Adipose tissue (tissue), 3 donors: ENCODE measurements around the gene GRAP2. TPM values are rescaled to one million over a fixed set of nuclear protein-coding genes. Genes with fewer than 3 reads are reported as not detected.

Experiments used
- H3K27ac ChIP-seq: one replicate; pipeline ENCODE4 v1.5.1; 2013; ENCODE audit warnings: low read depth, low read length
- WGBS, 3 donors: extraction: QIAGEN DNeasy Blood & Tissue Kit; methylation state at CpG; one replicate each; pipeline ENCODE4 v1.1.7; 2013; 5-methylcytosine and 5-hydroxymethylcytosine counted together
- polyA plus RNA-seq, 3 donors: library from polyadenylated mRNA; stranded (reverse); fragments of 200-250 nt; gene quantifications; one replicate each; pipeline ENCODE4 v1.2.3, GENCODE V29; 2013
- donor health status: healthy with polysubstance abuse.
- donor health status: Bipolar disorder and iron deficiency.
- donor health status: healthy.

The GRAP2 gene
- polyA plus RNA-seq, 3 donors = 0.41 to 2.1 (median 1.5) TPM

DNA sequence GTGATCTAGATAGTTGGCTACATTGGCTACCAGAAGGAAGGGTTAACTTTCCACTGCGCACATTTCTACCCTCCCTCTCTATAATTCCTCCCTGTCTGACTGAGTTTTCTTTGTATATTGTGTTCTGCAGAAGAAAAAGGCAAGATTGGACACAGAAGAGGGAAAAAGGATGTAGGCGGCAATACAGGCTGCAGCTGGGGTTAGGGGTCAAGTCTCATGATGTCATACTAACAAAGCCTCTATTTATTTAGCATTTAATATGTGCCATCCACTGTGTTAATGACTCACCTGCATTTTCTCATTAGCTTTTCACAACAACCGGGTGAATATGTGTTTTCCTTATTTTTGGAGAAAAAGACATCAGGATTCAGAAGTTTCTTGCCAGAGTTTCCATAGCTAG lies 95.8 kb downstream of the GRAP2 start:
- WGBS, 3 donors = 57 to 83% (median 82%) methylated on average over 3 of the region's 3 CpGs
- H3K27ac ChIP-seq = no peak overlapping the region

DNA sequence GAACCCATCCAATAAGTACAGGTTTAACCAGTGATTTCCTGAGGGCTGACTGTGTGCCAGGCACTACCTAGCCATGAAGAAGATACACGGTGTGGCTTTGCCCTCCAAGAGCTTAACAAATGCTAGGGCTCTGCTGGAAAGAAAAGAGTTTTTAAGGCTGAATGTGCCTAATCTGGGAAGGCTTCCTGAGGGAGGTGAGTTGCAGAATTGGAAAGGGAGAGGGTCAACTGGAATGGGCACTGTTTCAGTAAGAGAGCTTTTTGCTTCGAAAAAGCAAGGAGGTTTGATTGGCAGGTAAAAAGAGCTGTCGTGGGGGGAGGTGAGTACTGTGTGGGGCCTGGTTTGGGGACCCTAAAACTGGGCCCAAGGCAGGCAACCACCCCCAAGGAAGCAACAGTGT lies 96.5 kb downstream of the GRAP2 start:
- 79 to 86% (median 85%) methylated on average over 3 of the region's 3 CpGs for WGBS, 3 donors

DNA sequence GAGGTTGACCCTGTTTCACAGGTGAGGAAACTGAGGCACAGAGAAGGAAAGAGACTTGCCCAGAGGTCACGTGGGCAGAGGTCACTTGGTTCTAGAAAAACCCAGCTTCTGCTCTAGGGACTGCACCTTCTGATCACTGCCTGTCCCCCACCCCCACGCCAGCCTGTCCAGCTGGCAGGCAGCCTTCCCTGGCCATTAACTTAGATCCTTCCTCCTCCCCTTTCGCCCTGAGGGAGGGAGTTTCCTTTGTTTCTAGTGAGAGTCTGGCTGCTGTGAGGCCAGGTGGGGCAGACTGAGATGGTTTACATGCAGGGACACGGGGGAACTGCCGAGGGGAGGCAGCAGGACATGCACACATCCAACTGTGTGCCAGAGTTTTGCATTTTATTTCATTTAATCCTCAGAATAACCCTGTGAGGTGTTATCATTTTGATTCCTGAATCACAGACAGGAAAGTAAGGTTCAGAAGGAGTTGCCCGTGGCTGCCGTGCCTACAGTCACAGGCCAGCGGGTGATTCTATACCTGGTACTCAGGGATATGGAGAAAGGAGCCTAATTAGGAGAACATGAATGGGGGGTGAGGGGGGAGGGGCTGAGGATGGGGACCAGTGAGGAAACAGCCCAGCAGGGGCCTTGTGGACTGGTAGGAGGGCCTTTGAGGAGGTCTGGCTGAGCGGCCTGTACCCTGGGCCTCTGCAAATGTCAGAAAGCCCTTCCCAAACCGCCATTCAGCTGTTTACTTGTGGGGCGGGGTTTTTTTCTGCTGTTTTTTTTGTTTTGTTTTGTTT lies 97.2 kb downstream of the GRAP2 start:
- 41 to 65% (median 62%) methylated on average over 11 of the region's 11 CpGs for WGBS, 3 donors
- H3K27ac ChIP-seq = no peak overlapping the region

More for the DNA sequence above, 96.5 kb downstream of the GRAP2 start:
- no peak overlapping the region for H3K27ac ChIP-seq

DNA sequence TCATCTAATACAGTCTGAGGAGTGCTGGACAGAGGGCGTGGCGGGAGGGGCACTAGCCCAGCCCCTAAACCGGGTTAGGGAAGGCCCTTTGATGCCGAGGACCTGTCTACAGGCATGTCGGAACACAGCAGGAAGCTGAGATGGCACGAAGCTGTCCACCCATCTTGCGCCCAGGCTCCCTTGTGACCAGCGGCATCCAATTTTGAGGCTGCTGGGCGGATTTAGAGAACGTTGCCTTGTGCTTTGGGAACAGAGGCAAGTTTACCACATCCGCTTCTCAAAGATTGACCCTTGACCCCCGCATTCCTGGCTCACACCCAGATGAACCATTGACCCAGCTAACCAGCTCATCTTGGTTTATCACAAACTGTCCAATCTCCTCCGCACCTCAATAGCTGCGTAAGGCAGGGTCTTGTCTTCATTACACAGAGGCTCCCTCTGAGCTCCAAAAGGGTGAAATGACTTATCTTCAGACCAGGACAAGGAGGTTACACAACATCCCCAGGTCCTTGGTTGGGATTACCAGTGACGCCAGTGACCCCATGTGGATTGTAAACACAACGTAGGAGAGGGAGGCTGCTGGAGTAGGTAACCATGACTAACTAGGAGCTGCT lies 98.4 kb downstream of the GRAP2 start:
- H3K27ac ChIP-seq = no peak overlapping the region
- 75 to 85% (median 85%) methylated on average over 16 of the region's 16 CpGs for WGBS, 3 donors

GRCh38 chr22:40000171-40000570 lies 99.3 kb downstream of the GRAP2 start:
- WGBS, 3 donors = 91 to 96% (median 94%) methylated on average over 5 of the region's 5 CpGs

GRCh38 chr22:40001106-40001505 lies 100.2 kb downstream of the GRAP2 start:
- no peak overlapping the region for H3K27ac ChIP-seq
- WGBS, 3 donors = 88 to 94% (median 89%) methylated on average over 4 of the region's 4 CpGs

More at GRCh38 chr22:40000171-40000570, 99.3 kb downstream of the GRAP2 start:
- H3K27ac ChIP-seq = no peak overlapping the region

GRCh38 chr22:40001800-40002577 lies 101.1 kb downstream of the GRAP2 start:
- 70 to 73% (median 72%) methylated on average over 14 of the region's 14 CpGs for WGBS, 3 donors
- H3K27ac ChIP-seq = no peak overlapping the region

GRCh38 chr22:40002935-40003715 lies 102.2 kb downstream of the GRAP2 start:
- WGBS, 3 donors = 78 to 85% (median 82%) methylated on average over 6 of the region's 6 CpGs
- no peak overlapping the region for H3K27ac ChIP-seq

GRCh38 chr22:40004836-40005235 lies 104.0 kb downstream of the GRAP2 start:
- H3K27ac ChIP-seq = no peak overlapping the region

GRCh38 chr22:40006641-40007040 lies 105.8 kb downstream of the GRAP2 start:
- no peak overlapping the region for H3K27ac ChIP-seq
- 83 to 93% (median 83%) methylated on average over 8 of the region's 8 CpGs for WGBS, 3 donors

More at GRCh38 chr22:40004836-40005235, 104.0 kb downstream of the GRAP2 start:
- WGBS, 3 donors = 63 to 91% (median 82%) methylated on average over 6 of the region's 6 CpGs

DNA sequence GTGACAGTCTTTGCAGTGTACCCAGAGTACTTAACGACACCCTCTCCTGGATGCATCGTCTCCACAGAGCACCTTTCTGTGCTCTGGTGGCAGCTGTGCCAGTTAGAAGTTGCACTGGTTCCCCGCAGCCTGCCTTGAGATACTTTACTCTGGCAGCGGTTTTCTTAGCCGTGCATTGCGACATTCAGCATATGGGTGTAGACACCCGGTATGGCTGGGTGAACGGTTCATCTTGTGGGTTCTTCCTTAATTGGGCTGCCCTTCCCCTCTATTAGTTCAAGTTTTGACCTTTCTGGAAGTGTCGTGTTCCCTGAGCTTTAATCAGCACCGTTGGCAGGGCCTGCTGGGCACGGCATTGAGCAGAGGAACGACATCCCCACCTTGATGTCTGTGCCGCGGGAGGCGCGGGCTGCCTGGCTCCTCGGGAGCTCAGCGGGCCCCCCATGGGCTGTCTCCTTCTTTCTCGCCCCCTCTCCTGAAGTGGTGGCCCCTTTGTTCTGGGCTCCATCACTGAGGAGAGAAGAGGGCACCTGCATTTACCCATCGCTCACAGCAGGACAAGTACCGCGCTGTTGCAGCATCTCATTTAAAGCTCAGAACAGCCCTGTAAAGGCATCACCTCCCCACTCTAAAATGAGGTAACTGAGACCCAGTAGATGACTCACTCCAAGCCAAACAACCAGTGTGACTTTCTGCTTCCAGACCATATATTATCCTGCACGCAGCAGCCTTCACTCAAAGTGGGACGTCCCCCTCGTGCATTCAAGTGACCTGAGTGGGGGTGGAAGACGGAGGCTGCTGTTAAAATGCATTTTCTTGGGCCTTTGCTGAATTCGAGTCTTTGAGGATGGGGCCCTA lies 107.2 kb downstream of the GRAP2 start:
- no peak overlapping the region for H3K27ac ChIP-seq
- 66 to 84% (median 66%) methylated on average over 27 of the region's 27 CpGs for WGBS, 3 donors

- 70 to 77% (median 72%) methylated on average over 10 of the region's 10 CpGs for WGBS, 3 donors
- H3K27ac ChIP-seq = peak overlapping the region; percentile 42
These were observed 107.9 kb downstream of the GRAP2 start for GRCh38 chr22:40008726-40009291.

DNA sequence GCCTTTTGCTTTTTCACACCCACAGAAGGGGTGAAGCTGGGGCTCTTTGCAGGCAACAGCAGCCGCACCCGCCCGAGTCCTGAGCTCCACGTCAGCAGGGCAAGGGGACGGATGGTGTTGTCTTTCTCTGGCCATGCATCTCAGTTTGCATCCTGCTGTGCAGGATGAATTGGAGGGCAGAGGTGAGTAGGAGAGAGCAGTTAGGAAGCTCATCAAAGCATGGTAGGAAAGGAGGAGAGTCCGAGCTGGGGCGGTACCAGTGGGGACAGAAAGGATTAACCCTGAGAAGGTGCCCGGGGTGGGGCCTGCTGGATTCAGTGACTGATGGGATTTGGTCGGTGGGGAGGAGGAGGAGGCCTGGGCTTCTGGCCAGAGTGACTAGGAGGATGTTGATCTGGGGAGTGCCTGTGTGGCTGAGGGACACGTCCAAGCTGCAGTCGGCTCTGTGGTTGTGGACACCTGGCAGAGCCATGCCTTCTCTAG lies 108.4 kb downstream of the GRAP2 start:
- WGBS, 3 donors = 18 to 49% (median 28%) methylated on average over 11 of the region's 11 CpGs
- peak overlapping the region; percentile 42 for H3K27ac ChIP-seq

DNA sequence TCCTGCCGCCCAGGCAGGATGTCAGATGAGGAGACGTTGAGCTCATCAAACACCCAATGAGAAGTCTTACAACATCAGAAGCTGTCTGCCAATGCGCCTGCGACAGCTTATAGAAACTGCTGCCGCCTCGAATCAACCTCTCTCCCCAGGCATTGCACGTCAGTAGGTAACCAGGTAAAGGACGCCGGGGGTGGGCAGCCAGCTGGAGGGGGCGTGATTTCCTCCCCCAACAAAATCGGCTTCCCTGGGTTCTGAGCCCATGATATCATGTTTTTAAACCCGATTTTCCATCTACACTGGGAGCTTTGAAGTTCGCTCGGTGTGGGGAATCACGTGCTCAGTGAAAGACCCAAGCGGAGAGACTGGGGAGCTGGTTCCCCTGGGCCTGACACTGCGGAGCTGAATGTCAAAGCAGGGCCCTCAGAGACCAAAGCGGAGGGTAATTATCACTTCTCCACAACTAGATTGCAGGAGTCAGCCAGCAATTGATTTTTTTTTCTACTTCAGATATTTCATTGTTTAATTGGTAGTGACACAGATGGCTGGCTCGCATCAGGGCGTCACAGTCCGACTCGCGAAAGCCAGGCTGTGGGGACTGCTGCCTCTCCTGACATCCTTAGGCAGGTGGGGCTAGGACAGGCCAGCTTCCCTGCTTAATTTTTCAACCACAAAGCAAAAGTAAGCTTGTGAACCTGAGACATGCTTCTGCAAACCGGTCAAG lies 109.2 kb downstream of the GRAP2 start:
- H3K27ac ChIP-seq = no peak overlapping the region
- WGBS, 3 donors = 36 to 62% (median 52%) methylated on average over 24 of the region's 24 CpGs

DNA sequence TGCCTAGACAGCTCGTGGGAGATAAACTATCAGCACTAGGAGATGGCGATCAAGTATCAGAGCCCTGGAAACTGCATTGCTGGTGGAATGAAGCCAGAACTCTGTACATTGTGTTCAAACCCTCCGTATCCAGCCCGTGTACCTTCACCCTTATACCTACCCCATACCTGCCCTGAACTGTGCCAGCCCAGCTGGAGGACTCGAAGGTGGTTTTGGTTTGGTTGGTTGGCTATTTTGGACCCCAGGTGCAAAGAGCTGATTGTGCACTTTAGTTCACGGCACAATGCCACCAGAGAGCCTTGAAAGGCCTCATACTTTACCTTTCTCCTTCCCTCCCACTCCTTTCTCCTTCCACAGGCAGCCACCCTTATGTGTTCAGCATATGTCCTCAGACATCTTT lies 109.9 kb downstream of the GRAP2 start:
- no peak overlapping the region for H3K27ac ChIP-seq
- WGBS, 3 donors = 47 to 93% (median 89%) methylated on average over 6 of the region's 6 CpGs

GRCh38 chr22:40014667-40015248 lies 113.9 kb downstream of the GRAP2 start:
- 63 to 88% (median 86%) methylated on average over 5 of the region's 5 CpGs for WGBS, 3 donors
- no peak overlapping the region for H3K27ac ChIP-seq
